Naive B cell (primary cell): ENCODE results near the gene AMBRA1. TPM values are rescaled to one million over a fixed set of nuclear protein-coding genes. Genes with fewer than 3 reads are reported as not detected.

ENCODE experiments used
- ATAC-seq, 2 donors: fragments of 150-1000 bp; cut with Tn5 transposase; 2 replicates each; pipeline ENCODE4 v1.10.0; 2021; ENCODE audit warnings: low read depth in 2 of 2, mild to moderate bottlenecking in 2 of 2, moderate library complexity in 2 of 2
- DNase-seq: peaks from one replicate; pipeline ENCODE4 v3.0.0; 2022
- H3K27ac Mint-ChIP-seq, 6 donors: one replicate each; pipeline ENCODE4 v1.8.0; 2020 to 2022; ENCODE audit warnings: mild to moderate bottlenecking in 6 of 6, mixed read lengths in 6 of 6, moderate library complexity in 5 of 6, inconsistent platforms in 2 of 6
- H3K27me3 Mint-ChIP-seq, 3 donors: one replicate each; pipeline ENCODE4 v1.8.0; 2021 to 2022; ENCODE audit warnings: mixed read lengths in 3 of 3, mild to moderate bottlenecking in 1 of 3
- H3K36me3 Mint-ChIP-seq, 2 donors: one replicate each; pipeline ENCODE4 v1.8.0; 2020 to 2022; ENCODE audit warnings: mixed read lengths in 2 of 2, inconsistent platforms in 1 of 2, mild to moderate bottlenecking in 1 of 2
- H3K4me1 Mint-ChIP-seq, 3 donors: one replicate each; pipeline ENCODE4 v1.8.0; 2020 to 2022; ENCODE audit warnings: mixed read lengths in 3 of 3, inconsistent platforms in 1 of 3, mild to moderate bottlenecking in 1 of 3, moderate library complexity in 1 of 3
- H3K4me3 Mint-ChIP-seq, 8 donors: one replicate each; pipeline ENCODE4 v1.8.0; 2020 to 2022; ENCODE audit warnings: mild to moderate bottlenecking in 8 of 8, mixed read lengths in 8 of 8, moderate library complexity in 8 of 8, inconsistent platforms in 2 of 8
- H3K9me3 Mint-ChIP-seq, 7 donors: one replicate each; pipeline ENCODE4 v1.8.0; 2020 to 2022; ENCODE audit warnings: mixed read lengths in 7 of 7, mild to moderate bottlenecking in 5 of 7, inconsistent platforms in 2 of 7, moderate library complexity in 1 of 7
- polyA plus RNA-seq, 6 donors: library from polyadenylated mRNA; unstranded; fragments of 300-500 nt; fragmentation: Illumina TruSeq; gene quantifications; one replicate each; pipeline ENCODE4 v1.2.3, GENCODE V29; 2021; ENCODE audit warnings: low read depth in 6 of 6

Gene AMBRA1
- polyA plus RNA-seq, 6 donors from 2014 or later, result 6.6 to 11.3 (median 7.8) TPM

- H3K27me3 Mint-ChIP-seq, result peaks cover 43 to 76% (median 69%) of the 10 kb centered on the region in 3 donors
- H3K27ac Mint-ChIP-seq, result peak overlapping the region in 1 of 6 donors; percentile 26
- peak; percentile 35 to 36 for ATAC-seq
These were observed 204.1 kb downstream of the AMBRA1 start for GRCh38 chr11:46389450-46390330.

GRCh38 chr11:46388619-46389449 is 205.0 kb downstream of the AMBRA1 start:
- Mint-ChIP-seq H3K4me3 (peak overlapping the region in 4 of 8 donors; percentile 16 to 63 (median 50)), H3K4me1 (peaks cover 8 to 22% (median 17%) of the 10 kb centered on the region in 3 donors), H3K27ac (no peak overlapping the region), H3K9me3 (peaks cover 0 to 3% (median 0%) of the 10 kb centered on the region in 7 donors), H3K27me3 (peaks cover 40 to 85% (median 70%) of the 10 kb centered on the region in 3 donors), H3K36me3 (peaks cover 0 to 14% of the 10 kb centered on the region in 2 donors)
- DNase-seq, result no peak
- ATAC-seq, result no peak

More at GRCh38 chr11:46389450-46390330, 204.1 kb downstream of the AMBRA1 start:
- peaks cover 0 to 3% (median 0%) of the 10 kb centered on the region in 7 donors for H3K9me3 Mint-ChIP-seq
- DNase-seq, result no peak
- peaks cover 8 to 22% (median 17%) of the 10 kb centered on the region in 3 donors for H3K4me1 Mint-ChIP-seq
- peak overlapping the region in 6 of 8 donors; percentile 23 to 66 (median 48) for H3K4me3 Mint-ChIP-seq
- peaks cover 0 to 14% of the 10 kb centered on the region in 2 donors for H3K36me3 Mint-ChIP-seq

- Mint-ChIP-seq H3K27ac (peak overlapping the region in 1 of 6 donors; percentile 91), H3K9me3 (peaks cover 0 to 3% (median 0%) of the 10 kb centered on the region in 7 donors), H3K4me3 (peak overlapping the region in 1 of 8 donors; percentile 16), H3K36me3 (peaks cover 0 to 14% of the 10 kb centered on the region in 2 donors), H3K4me1 (peaks cover 8 to 18% (median 13%) of the 10 kb centered on the region in 3 donors), H3K27me3 (peaks cover 38 to 84% (median 68%) of the 10 kb centered on the region in 3 donors)
- no peak for DNase-seq
- no peak for ATAC-seq
These were observed 205.8 kb downstream of the AMBRA1 start for GRCh38 chr11:46387919-46388618.

GRCh38 chr11:46387456-46387855 is 206.4 kb downstream of the AMBRA1 start:
- Mint-ChIP-seq H3K4me3 (no peak overlapping the region), H3K4me1 (peaks cover 4 to 12% (median 8%) of the 10 kb centered on the region in 3 donors), H3K27me3 (peaks cover 32 to 78% (median 62%) of the 10 kb centered on the region in 3 donors), H3K27ac (peak overlapping the region in 1 of 6 donors; percentile 76), H3K9me3 (peaks cover 0 to 3% (median 0%) of the 10 kb centered on the region in 7 donors), H3K36me3 (peaks cover 0 to 14% of the 10 kb centered on the region in 2 donors)
- ATAC-seq, result no peak
- no peak for DNase-seq

- Mint-ChIP-seq H3K9me3 (peaks cover 0 to 3% (median 0%) of the 10 kb centered on the region in 7 donors), H3K36me3 (peaks cover 0 to 14% of the 10 kb centered on the region in 2 donors), H3K4me3 (peak overlapping the region in 1 of 8 donors; percentile 30), H3K4me1 (peaks cover 9 to 18% (median 11%) of the 10 kb centered on the region in 3 donors), H3K27me3 (peaks cover 32 to 84% (median 61%) of the 10 kb centered on the region in 3 donors), H3K27ac (peak overlapping the region in 1 of 6 donors; percentile 9)
- no peak for DNase-seq
- no peak for ATAC-seq
These were observed 207.1 kb downstream of the AMBRA1 start for GRCh38 chr11:46386674-46387073.

- H3K27ac Mint-ChIP-seq, result peak overlapping the region in 1 of 6 donors; percentile 9
- H3K27me3 Mint-ChIP-seq, result peaks cover 32 to 84% (median 61%) of the 10 kb centered on the region in 3 donors
- DNase-seq, result no peak
- H3K36me3 Mint-ChIP-seq, result peaks cover 0 to 14% of the 10 kb centered on the region in 2 donors
- ATAC-seq, result no peak
- H3K4me1 Mint-ChIP-seq, result peaks cover 9 to 18% (median 11%) of the 10 kb centered on the region in 3 donors
- peaks cover 0 to 3% (median 0%) of the 10 kb centered on the region in 7 donors for H3K9me3 Mint-ChIP-seq
- no peak overlapping the region for H3K4me3 Mint-ChIP-seq
These were observed 207.7 kb downstream of the AMBRA1 start for GRCh38 chr11:46386005-46386578.

- Mint-ChIP-seq H3K9me3 (peaks cover 0 to 3% (median 0%) of the 10 kb centered on the region in 7 donors), H3K27ac (no peak overlapping the region), H3K27me3 (peaks cover 32 to 78% (median 57%) of the 10 kb centered on the region in 3 donors), H3K36me3 (peaks cover 0 to 14% of the 10 kb centered on the region in 2 donors), H3K4me1 (peaks cover 7 to 18% (median 12%) of the 10 kb centered on the region in 3 donors), H3K4me3 (peak overlapping the region in 2 of 8 donors; percentile 21 to 32)
- no peak for DNase-seq
- ATAC-seq, result no peak
These were observed 208.4 kb downstream of the AMBRA1 start for GRCh38 chr11:46385169-46386004.

- no peak for ATAC-seq
- Mint-ChIP-seq H3K27ac (no peak overlapping the region), H3K9me3 (peaks cover 0 to 3% (median 0%) of the 10 kb centered on the region in 7 donors), H3K27me3 (peaks cover 29 to 66% (median 46%) of the 10 kb centered on the region in 3 donors), H3K4me1 (peaks cover 6 to 10% (median 8%) of the 10 kb centered on the region in 3 donors), H3K36me3 (peaks cover 0 to 14% of the 10 kb centered on the region in 2 donors), H3K4me3 (peak overlapping the region in 3 of 8 donors; percentile 33 to 70 (median 50))
- no peak for DNase-seq
These were observed 209.7 kb downstream of the AMBRA1 start for GRCh38 chr11:46383974-46384701.

- peaks cover 22 to 58% (median 38%) of the 10 kb centered on the region in 3 donors for H3K27me3 Mint-ChIP-seq
- peaks cover 0 to 3% (median 0%) of the 10 kb centered on the region in 7 donors for H3K9me3 Mint-ChIP-seq
- no peak for DNase-seq
- no peak overlapping the region for H3K27ac Mint-ChIP-seq
- no peak for ATAC-seq
- H3K4me3 Mint-ChIP-seq, result peak overlapping the region in 4 of 8 donors; percentile 43 to 84 (median 60)
- H3K4me1 Mint-ChIP-seq, result peaks cover 6 to 10% (median 7%) of the 10 kb centered on the region in 3 donors
- H3K36me3 Mint-ChIP-seq, result peaks cover 0 to 14% of the 10 kb centered on the region in 2 donors
These were observed 210.4 kb downstream of the AMBRA1 start for GRCh38 chr11:46383404-46383758.

- H3K27ac Mint-ChIP-seq, result no peak overlapping the region
- peaks cover 17 to 53% (median 33%) of the 10 kb centered on the region in 3 donors for H3K27me3 Mint-ChIP-seq
- peaks cover 0 to 3% (median 0%) of the 10 kb centered on the region in 7 donors for H3K9me3 Mint-ChIP-seq
- H3K4me3 Mint-ChIP-seq, result peak overlapping the region in 6 of 8 donors; percentile 18 to 84 (median 60)
- peaks cover 6 to 10% (median 7%) of the 10 kb centered on the region in 3 donors for H3K4me1 Mint-ChIP-seq
- ATAC-seq (no peak), DNase-seq (no peak)
- peaks cover 0 to 15% of the 10 kb centered on the region in 2 donors for H3K36me3 Mint-ChIP-seq
These were observed 211.0 kb downstream of the AMBRA1 start for GRCh38 chr11:46382646-46383403.
